Measurements from ENCODE around the gene HLCS. TPM values are rescaled to one million over a fixed set of nuclear protein-coding genes. Genes with fewer than 3 reads are reported as not detected.
"Not testable (repeated sequence)": the region's sequence is repeated elsewhere in the genome, so short reads cannot be mapped to it uniquely, and the experiment has no call there.

HLCS gene
- polyA plus RNA-seq, 1 of the 3 experiments (the other 2 are of a cell fraction): 13.0 TPM

DNA sequence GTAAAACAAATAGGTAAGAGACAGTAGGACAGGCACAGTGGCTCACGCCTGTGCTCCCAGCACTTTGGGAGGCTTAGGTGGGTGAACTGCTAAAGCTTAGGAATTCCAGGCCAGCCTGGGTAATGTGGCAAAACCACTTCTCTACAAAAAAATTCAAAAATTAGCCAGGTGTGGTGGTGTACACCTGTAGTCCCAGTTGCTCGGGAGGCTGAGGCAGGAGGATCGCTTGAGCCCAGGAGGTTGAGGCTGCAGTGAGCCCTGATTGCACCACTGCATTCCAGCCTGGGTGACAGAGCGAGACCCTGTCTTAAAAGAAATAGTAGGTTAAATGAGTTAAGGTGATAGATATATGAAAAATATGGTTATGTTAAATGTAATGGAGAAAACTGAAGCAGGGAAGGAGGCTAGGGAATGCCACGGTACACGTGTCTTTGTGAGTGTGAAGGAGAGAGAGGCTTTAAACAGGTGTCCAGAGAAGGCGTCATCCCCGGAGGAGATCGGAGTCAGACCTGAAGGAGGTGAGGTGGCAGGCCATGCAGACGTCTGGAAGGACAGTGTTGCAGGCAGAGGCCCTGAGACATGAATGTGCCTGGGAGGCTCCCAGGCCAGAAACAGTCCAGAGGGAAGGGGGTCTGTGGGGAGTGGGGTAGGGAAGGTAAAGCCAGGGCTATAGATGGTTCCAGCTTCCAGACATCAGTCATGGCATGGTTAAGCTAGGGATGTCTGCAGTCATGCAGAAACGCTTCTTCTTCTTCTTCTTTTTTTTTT lies 32.8 kb upstream of the HLCS start:
- H3K36me3 ChIP-seq (replicated peaks in 1 of 2; ENCODE audit: control insufficient read depth in 1 of 2, insufficient read depth in 2 of 2, low read length in 1 of 2): no peaks in the 10 kb centered on the region
- POLR2A ChIA-PET: no interaction called here
- CTCF ChIA-PET: interaction anchor here (1.6 to 2.2 kb wide), 3 partner anchors 9 to 11 kb away, joined by 5 to 8 read pairs (median 7); no protein-coding TSS in a partner anchor

DNA sequence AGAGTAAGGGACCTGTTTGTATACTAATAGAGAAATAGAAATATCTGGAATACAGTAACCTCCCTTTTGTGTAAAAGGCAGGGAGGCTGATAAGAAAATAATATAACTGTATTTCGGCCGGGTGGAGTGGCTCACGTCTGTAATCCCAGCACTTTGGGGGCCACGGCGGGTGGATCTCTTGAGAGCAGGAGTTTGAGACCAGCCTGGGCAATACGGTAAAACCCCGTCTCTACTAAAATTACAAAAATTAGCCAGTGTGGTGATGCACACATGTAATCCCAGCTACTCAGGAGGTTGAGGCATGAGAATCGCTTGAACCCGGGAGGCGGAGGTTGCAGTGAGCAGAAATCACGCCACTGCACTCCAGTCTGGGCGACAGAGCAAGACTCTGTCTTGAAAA lies 28.8 kb upstream of the HLCS start:
- DNase-seq; H3K9me3 ChIP-seq; H2AFZ ChIP-seq (ENCODE audit: low read depth); H3K27ac ChIP-seq (ENCODE audit: low read depth in 2 of 2, low read length in 1 of 2); H3K79me2 ChIP-seq (ENCODE audit: insufficient read depth); H3K4me3 ChIP-seq (ENCODE audit: low read depth in 2 of 2, low read length in 1 of 2); H3K36me3 ChIP-seq (replicated peaks in 1 of 2; ENCODE audit: control insufficient read depth in 1 of 2, insufficient read depth in 2 of 2, low read length in 1 of 2); H3K4me2 ChIP-seq; POLR2A ChIA-PET; H3K27me3 ChIP-seq (ENCODE audit: insufficient read depth); H3K4me1 ChIP-seq (ENCODE audit: control insufficient read depth in 1 of 2, insufficient read depth in 2 of 2, low read depth in 1 of 2, low read length in 1 of 2); H3F3A ChIP-seq (replicated peaks; ENCODE audit: insufficient read depth); H4K20me1 ChIP-seq (ENCODE audit: insufficient read depth); H3K9me2 ChIP-seq; H3K9ac ChIP-seq: not testable (repeated sequence)
- CTCF ChIA-PET: interaction anchor here (3.0 kb wide), 1 partner anchor 18 kb away, joined by 13 read pairs; no protein-coding TSS in a partner anchor
- WGBS (ENCODE audit: low lambda C conversion rate): 90% methylated on average over 12 of the region's 12 CpGs

More for the DNA sequence above, 32.8 kb upstream of the HLCS start:
- no peaks in the 10 kb centered on the region for H3K9me3 ChIP-seq
- H3K4me1 ChIP-seq (ENCODE audit: control insufficient read depth in 1 of 2, insufficient read depth in 2 of 2, low read depth in 1 of 2, low read length in 1 of 2): no peaks in the 10 kb centered on the region
- no peak for DNase-seq
- TF ChIP-seq, protein P1, sequence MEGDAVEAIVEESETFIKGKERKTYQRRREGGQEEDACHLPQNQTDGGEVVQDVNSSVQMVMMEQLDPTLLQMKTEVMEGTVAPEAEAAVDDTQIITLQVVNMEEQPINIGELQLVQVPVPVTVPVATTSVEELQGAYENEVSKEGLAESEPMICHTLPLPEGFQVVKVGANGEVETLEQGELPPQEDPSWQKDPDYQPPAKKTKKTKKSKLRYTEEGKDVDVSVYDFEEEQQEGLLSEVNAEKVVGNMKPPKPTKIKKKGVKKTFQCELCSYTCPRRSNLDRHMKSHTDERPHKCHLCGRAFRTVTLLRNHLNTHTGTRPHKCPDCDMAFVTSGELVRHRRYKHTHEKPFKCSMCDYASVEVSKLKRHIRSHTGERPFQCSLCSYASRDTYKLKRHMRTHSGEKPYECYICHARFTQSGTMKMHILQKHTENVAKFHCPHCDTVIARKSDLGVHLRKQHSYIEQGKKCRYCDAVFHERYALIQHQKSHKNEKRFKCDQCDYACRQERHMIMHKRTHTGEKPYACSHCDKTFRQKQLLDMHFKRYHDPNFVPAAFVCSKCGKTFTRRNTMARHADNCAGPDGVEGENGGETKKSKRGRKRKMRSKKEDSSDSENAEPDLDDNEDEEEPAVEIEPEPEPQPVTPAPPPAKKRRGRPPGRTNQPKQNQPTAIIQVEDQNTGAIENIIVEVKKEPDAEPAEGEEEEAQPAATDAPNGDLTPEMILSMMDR (IDR thresholded peaks at IDR 0.05): no peak
- TF ChIP-seq IRF3 (IDR thresholded peaks at IDR 0.05; ENCODE audit: low read depth, low read length) (no peak), MXI1 (IDR thresholded peaks at IDR 0.05; ENCODE audit: low read depth, low read length) (no peak), FOXJ3 (CRISPR knock-in tag; IDR thresholded peaks at IDR 0.05) (no peak), ZBTB33 (IDR thresholded peaks at IDR 0.05; ENCODE audit: borderline replicate concordance, low read depth) (no peak), CHD2 (IDR thresholded peaks at IDR 0.05; ENCODE audit: low read length, partially characterized antibody) (no peak), FOSL2 (IDR thresholded peaks at IDR 0.05; ENCODE audit: borderline replicate concordance, low read depth) (no peak), JUND (IDR thresholded peaks at IDR 0.05) (no peak), MEF2A (IDR thresholded peaks at IDR 0.05; ENCODE audit: borderline replicate concordance, low read depth) (no peak), RAD21 (IDR thresholded peaks at IDR 0.05; ENCODE audit: low read length) (no peak), TEAD4 (IDR thresholded peaks at IDR 0.05; ENCODE audit: borderline replicate concordance, insufficient read depth) (no peak), NRF1 (IDR thresholded peaks at IDR 0.05; ENCODE audit: low read depth, low read length) (no peak), SIN3A (IDR thresholded peaks at IDR 0.05; ENCODE audit: borderline replicate concordance, low read depth, low read length) (no peak)
- no peaks in the 10 kb centered on the region for H3K27me3 ChIP-seq (ENCODE audit: insufficient read depth)
- H3K27ac ChIP-seq (ENCODE audit: low read depth in 2 of 2, low read length in 1 of 2): no peak overlapping the region
- no peak overlapping the region for H3K4me3 ChIP-seq (ENCODE audit: low read depth in 2 of 2, low read length in 1 of 2)
- no peaks in the 10 kb centered on the region for H4K20me1 ChIP-seq (ENCODE audit: insufficient read depth)
- no peak overlapping the region for H2AFZ ChIP-seq (ENCODE audit: low read depth)
- H3K4me2 ChIP-seq: no peak overlapping the region
- no peaks in the 10 kb centered on the region for H3K9me2 ChIP-seq
- no peak overlapping the region for H3K9ac ChIP-seq
- H3F3A ChIP-seq (replicated peaks; ENCODE audit: insufficient read depth): no peaks in the 10 kb centered on the region
- WGBS (ENCODE audit: low lambda C conversion rate): 73% methylated on average over 11 of the region's 11 CpGs
- H3K79me2 ChIP-seq (ENCODE audit: insufficient read depth): no peaks in the 10 kb centered on the region
